Stimulated activated naive CD8-positive, alpha-beta T cell treated with anti-CD3 and anti-CD28 coated beads, Interleukin-15, Interleukin-2, amounts not matched to agents 100 ng/mL and 50 ng/mL, for 24 hours (primary cell): ENCODE results near the gene TTLL12.

ENCODE experiments used
- H3K27ac Mint-ChIP-seq: one replicate; pipeline ENCODE4 v1.8.0; 2021; ENCODE audit warnings: mild to moderate bottlenecking, mixed read lengths
- H3K27me3 Mint-ChIP-seq: one replicate; pipeline ENCODE4 v1.8.0; 2021; ENCODE audit warnings: mixed read lengths
- H3K36me3 Mint-ChIP-seq: one replicate; pipeline ENCODE4 v1.8.0; 2021; ENCODE audit warnings: low read depth, mixed read lengths
- H3K4me1 Mint-ChIP-seq: one replicate; pipeline ENCODE4 v1.8.0; 2021; ENCODE audit warnings: low read depth, mixed read lengths
- H3K4me3 Mint-ChIP-seq: one replicate; pipeline ENCODE4 v1.8.0; 2021; ENCODE audit warnings: mild to moderate bottlenecking, mixed read lengths
- H3K9me3 Mint-ChIP-seq: one replicate; pipeline ENCODE4 v1.8.0; 2021; ENCODE audit warnings: mixed read lengths

Gene TTLL12

DNA sequence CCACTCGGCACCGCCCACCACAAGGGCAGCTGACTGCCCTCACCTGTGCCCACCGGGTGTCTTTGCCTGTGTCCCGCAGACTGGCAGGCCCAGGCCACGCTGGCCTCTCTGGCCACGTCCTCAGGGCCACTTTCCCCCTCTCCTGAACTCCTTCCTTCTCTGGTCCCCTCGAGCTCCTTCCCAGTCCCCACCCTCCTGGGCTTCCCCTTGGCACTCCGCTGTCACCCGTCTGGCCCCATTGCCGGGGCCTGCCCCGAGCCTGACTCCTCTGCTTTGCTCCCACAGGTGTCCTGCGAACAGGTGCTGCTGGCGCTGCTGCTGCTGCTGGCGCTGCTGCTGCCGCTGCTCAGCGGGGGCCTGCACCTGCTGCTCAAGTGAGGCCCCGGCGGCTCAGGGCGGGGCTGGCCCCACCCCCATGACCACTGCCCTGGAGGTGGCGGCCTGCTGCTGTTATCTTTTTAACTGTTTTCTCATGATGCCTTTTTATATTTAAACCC lies 58.0 kb downstream of the TTLL12 start:
- Mint-ChIP-seq H3K27me3 (no peaks in the 10 kb centered on the region), H3K27ac (no peak overlapping the region), H3K36me3 (peaks cover 15% of the 10 kb centered on the region), H3K9me3 (no peaks in the 10 kb centered on the region), H3K4me3 (no peak overlapping the region), H3K4me1 (peaks cover 12% of the 10 kb centered on the region)

DNA sequence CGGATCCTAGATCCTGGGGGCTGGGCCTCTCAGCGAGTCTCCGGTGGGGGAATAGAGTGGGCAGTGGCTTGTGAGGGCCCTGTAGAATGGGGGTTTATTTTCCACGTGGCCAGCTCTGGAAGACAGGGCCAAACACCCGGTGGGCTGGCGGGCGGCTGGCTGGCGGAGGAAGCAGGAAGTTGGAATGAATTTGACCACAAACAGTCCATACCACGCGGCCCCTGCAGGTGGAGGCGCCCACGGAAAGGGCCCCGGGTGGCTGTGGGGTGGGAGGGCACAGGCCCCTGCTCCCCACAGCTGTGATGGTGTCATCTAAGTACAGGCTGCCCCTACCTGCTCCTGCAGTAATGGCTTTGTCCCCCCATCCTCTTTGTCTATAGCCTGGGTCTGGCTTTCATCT lies 58.8 kb downstream of the TTLL12 start:
- Mint-ChIP-seq H3K4me3 (no peak overlapping the region), H3K27ac (no peak overlapping the region)

DNA sequence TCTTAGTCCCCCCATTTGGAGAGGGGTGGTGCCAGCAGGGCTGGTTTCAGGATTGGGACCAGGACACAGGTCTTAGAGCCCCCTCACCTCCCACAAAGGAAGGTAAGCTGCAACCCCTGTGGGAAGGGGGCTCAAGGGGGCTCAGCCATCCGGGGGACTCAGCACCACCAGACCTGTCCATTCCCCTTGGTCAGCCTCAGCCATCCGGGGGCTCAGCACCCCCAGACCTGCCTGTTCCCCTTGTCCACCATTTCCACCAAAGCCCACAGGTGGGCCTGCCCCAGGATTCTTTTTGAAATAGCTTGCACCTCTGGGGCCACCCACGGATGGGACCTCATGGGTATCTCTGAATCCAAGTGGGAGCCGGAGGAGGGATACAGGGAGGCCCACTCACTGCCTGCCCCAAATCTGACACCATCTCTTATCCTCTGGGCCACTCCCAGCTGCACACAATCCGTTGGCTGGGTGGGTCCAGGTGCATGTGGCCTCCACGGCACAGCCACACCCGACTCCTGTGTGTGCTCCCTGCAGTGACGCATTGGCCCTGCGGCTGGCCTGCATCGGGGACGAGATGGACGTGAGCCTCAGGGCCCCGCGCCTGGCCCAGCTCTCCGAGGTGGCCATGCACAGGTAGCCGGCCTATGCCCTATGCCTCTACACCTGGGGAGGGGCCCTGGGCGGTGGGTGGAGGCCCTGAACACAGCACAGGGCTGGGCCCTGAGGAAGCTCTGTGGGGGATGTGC lies 59.6 kb downstream of the TTLL12 start:
- H3K27me3 Mint-ChIP-seq = no peaks in the 10 kb centered on the region
- peaks cover 5% of the 10 kb centered on the region for H3K36me3 Mint-ChIP-seq
- no peaks in the 10 kb centered on the region for H3K9me3 Mint-ChIP-seq
- H3K4me3 Mint-ChIP-seq = no peak overlapping the region
- H3K4me1 Mint-ChIP-seq = peaks cover 12% of the 10 kb centered on the region
- no peak overlapping the region for H3K27ac Mint-ChIP-seq

More for the DNA sequence above, 58.8 kb downstream of the TTLL12 start:
- Mint-ChIP-seq H3K36me3 (peaks cover 7% of the 10 kb centered on the region), H3K4me1 (peaks cover 12% of the 10 kb centered on the region), H3K27me3 (no peaks in the 10 kb centered on the region), H3K9me3 (no peaks in the 10 kb centered on the region)

DNA sequence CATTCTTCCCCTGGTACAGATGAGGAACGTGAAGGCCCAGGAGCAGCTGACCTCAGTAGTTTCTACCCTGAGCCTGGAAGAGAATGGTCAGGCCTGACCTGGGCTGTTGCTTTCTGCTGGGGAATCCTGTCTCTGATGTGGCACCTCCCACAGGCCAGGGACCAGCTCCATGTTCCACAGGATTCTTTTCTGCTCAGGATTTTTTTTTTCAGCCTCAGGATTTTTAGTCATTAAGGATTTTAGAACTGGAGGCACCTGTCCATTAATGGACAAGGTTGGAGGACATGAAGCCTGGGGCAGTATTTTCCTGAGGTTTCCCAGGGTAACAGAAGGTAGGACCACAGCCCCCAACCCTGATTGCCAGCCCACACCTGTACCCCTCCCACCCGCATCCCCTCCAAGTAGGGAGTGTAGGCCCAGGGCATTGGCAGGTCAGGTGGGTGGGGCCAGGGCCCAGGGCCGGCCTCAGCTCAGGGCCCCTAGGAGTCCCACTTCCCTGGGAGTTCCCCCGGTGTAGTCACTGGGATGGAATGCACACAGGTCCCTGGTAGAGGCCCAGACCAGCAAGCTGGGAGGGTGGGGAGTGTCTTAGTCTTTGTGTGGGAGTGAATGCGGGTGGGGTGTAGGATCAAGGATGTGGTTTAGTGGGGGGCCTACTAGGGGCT lies 60.3 kb downstream of the TTLL12 start:
- H3K27me3 Mint-ChIP-seq = no peaks in the 10 kb centered on the region
- no peak overlapping the region for H3K27ac Mint-ChIP-seq
- H3K4me1 Mint-ChIP-seq = peaks cover 12% of the 10 kb centered on the region
- H3K4me3 Mint-ChIP-seq = no peak overlapping the region
- H3K9me3 Mint-ChIP-seq = no peaks in the 10 kb centered on the region
- no peaks in the 10 kb centered on the region for H3K36me3 Mint-ChIP-seq

DNA sequence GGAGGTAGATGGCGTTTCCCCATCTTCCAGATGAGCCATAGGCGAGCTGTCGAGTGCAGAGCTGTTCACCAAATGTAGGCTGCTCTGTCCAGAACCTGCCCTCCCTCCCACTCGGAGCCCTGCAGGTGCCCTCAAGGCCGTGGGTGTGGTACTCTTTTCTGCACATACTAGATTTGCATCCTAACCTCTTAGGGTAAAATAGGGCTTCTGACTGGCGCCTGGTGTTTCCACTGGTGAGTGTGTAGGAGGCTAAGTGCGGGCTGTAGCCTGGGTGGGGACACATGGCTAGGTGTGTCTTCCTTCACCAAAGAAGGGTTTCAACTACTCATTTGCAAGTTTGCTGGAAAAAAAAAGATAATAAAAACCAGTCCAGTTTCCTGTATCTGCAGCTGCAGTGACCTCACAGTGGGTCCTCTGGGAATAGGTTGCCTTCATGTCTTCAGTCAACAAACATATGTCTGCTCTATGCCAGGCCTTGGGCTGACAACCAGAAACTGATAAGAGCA lies 67.9 kb downstream of the TTLL12 start:
- Mint-ChIP-seq H3K9me3 (no peaks in the 10 kb centered on the region), H3K36me3 (no peaks in the 10 kb centered on the region), H3K27ac (no peak overlapping the region), H3K4me1 (peaks cover 5% of the 10 kb centered on the region), H3K4me3 (no peak overlapping the region), H3K27me3 (no peaks in the 10 kb centered on the region)

DNA sequence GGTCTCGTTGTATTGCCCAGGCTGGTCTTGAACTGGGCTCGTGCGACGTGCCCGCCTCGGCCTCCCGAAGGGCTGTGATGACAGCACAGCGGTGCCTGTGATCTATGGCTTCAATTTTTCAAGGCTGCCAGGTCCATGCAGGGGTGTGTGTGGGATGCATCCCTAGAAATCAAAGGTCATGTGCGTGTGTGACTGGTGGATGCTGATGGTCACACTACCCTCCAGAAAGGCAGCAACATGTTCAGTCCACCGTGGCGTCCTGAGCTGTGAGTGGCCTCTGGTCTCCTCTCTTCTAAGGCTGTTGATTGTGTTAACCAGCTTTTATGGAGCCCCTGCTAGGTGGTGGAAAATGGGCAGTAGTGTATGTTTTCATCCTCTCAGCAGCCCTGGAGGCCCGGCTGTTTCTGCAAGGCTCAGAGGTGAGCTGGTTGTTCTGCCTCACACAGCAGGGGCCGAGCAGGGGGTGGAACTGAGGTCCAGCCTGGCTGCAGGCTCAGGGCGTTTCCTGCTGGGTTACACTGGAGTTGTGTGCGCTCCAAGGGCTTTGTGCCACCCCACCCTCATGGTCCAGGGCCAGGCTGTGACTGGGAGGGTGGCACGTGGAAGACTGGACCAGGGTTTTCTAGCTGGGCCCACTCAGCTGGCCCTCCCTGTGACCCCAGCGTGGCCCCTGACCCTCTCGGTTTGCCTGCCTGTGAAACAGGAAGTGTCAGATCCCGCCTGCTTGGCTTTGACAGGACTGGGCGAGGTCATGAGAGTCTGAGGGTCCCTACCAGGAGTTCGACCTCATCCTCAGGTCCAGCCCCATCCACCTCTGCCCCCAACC lies 68.7 kb downstream of the TTLL12 start:
- Mint-ChIP-seq H3K27ac (no peak overlapping the region), H3K36me3 (no peaks in the 10 kb centered on the region), H3K27me3 (peaks cover 2% of the 10 kb centered on the region), H3K4me1 (peaks cover 5% of the 10 kb centered on the region), H3K4me3 (no peak overlapping the region), H3K9me3 (no peaks in the 10 kb centered on the region)

DNA sequence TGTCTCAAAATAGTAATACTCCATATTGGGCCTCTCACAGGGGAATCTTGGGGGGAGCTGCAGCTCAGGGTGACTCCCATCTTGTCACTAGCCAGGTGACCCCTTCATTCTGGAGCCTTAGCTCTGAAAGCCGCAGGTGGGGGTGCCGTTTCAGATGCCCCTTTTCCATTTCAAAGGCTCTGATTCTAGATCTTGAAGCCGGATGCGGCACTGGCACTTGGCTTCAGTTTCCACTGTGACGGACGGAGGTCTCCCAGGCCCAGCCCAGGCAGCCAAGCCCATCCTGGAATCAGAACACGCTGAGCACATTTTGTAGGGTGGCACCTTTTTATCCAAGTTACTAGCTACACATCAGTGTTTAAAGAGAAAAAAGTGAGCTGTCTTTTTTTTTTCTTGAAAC lies 70.0 kb downstream of the TTLL12 start:
- Mint-ChIP-seq H3K4me3 (no peak overlapping the region), H3K4me1 (peaks cover 5% of the 10 kb centered on the region), H3K9me3 (no peaks in the 10 kb centered on the region), H3K27ac (no peak overlapping the region), H3K36me3 (no peaks in the 10 kb centered on the region), H3K27me3 (peaks cover 4% of the 10 kb centered on the region)
